GM20000 (cell line): ENCODE data around the gene UBAP1.

ENCODE experiments used
- DNase-seq: peaks from one replicate; pipeline ENCODE4 v3.0.0; 2012; ENCODE audit warnings: low spot score
- TF ChIP-seq, protein P1 (sequence below): IDR thresholded peaks from 2 replicates; pipeline ENCODE4 v1.5.1; 2012; ENCODE audit warnings: mild to moderate bottlenecking, control low read depth; ENCODE audit errors: extremely low read depth, missing control alignments

The UBAP1 gene

DNA sequence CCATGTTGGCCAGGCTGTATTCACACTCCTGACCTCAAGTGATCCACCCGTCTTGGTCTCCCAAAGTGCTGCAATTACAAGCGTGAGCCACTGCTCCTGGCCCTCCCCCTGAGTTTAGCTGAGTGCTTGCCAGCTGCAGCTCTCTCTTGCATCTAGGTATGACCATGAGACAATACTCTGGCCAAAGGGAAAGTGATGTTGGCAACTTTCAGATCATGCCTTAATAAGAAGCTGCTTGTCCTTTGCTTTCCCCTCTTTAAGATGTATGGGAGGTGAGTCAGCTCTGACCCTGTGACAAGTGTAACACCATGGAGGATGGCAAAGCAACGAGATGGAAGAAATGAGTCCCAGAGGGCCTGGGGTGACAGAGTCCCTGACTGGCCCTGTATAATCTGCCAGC lies 33.7 kb upstream of the UBAP1 start:
- DNase-seq: no peak
- TF ChIP-seq, protein P1, sequence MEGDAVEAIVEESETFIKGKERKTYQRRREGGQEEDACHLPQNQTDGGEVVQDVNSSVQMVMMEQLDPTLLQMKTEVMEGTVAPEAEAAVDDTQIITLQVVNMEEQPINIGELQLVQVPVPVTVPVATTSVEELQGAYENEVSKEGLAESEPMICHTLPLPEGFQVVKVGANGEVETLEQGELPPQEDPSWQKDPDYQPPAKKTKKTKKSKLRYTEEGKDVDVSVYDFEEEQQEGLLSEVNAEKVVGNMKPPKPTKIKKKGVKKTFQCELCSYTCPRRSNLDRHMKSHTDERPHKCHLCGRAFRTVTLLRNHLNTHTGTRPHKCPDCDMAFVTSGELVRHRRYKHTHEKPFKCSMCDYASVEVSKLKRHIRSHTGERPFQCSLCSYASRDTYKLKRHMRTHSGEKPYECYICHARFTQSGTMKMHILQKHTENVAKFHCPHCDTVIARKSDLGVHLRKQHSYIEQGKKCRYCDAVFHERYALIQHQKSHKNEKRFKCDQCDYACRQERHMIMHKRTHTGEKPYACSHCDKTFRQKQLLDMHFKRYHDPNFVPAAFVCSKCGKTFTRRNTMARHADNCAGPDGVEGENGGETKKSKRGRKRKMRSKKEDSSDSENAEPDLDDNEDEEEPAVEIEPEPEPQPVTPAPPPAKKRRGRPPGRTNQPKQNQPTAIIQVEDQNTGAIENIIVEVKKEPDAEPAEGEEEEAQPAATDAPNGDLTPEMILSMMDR: no peak

DNA sequence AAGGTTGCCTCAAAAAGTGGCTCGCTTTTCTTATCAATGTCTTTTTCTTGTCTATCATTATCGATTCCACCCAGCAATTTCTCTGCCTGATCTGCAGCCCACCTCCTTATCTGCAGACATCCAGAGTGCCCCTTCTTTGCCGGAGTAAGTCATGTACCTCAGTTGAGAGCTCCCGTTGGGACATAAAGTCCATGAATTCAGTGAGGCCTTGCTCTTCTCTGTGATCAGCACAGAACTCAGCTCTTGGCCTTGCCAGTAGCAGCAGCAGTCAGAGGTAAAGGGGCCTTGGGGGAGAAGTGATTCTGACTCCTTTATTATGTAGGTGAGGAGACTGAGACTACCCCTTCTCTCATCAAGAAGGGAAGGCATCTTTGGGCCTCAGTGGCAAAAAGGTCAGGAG lies 27.4 kb upstream of the UBAP1 start:
- no peak for DNase-seq
- TF ChIP-seq, protein P1: no peak

DNA sequence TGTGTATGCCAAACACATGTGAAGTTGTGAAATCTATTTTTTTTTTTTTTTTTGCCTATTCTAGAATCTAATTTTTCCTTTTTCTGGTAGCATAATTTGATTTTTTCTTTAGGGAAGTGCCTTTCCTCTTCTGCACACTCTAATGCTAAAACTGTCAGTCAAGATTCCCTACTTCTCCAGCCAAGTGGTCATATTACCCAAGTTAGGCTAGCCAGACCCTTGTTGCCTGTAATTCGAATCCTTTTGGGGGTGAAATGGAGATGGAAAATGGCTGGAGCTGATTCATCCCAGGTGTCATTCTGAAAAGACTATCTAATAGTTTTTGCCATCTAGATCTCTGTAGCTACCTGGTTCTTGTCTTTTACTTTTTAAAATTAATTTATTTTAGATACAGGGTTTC lies 24.8 kb upstream of the UBAP1 start:
- TF ChIP-seq, protein P1: no peak
- no peak for DNase-seq

DNA sequence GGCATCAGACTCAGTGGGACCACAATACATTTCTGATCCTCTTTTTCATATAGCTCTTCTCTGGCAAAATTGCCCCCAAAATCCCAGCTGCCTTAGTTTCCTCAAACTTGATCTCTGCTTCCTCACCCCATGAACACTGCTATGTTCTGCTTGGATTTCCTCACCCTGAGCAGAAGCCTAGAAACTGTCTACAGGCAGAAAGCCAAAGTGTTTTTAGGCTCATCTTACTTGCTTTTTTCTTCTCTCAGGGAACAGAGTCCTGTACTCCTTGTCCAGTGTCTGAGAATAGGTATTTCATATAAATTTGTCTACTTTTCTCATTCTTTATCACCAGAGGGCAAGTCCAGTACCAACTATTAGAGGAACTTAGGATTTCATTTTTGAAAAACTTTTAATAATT lies 21.5 kb upstream of the UBAP1 start:
- TF ChIP-seq, protein P1: no peak
- DNase-seq: no peak

GRCh38 chr9:34157898-34158297 lies 20.9 kb upstream of the UBAP1 start:
- TF ChIP-seq, protein P1: no peak
- no peak for DNase-seq

GRCh38 chr9:34158362-34158869 lies 20.4 kb upstream of the UBAP1 start:
- TF ChIP-seq, protein P1: no peak
- no peak for DNase-seq

DNA sequence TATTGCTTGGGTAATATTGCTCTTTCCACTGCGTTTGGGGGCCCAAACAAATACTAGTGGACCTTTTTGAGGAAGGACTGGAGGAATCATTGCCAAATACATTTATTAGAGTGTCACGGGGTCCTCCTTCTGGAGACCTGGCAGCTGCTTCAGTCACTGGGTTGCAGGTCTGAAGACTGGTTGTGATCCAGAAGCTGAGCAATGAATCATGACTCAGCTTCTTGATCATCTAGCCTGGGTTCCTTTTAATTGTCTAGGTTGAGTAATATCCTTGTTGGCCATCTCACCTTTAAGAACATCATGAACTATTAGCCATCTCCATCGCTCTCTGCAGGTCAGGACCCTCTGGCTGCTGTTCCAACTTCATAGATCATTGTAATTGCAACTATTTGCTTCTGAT lies 15.4 kb upstream of the UBAP1 start:
- TF ChIP-seq, protein P1: no peak
- no peak for DNase-seq

DNA sequence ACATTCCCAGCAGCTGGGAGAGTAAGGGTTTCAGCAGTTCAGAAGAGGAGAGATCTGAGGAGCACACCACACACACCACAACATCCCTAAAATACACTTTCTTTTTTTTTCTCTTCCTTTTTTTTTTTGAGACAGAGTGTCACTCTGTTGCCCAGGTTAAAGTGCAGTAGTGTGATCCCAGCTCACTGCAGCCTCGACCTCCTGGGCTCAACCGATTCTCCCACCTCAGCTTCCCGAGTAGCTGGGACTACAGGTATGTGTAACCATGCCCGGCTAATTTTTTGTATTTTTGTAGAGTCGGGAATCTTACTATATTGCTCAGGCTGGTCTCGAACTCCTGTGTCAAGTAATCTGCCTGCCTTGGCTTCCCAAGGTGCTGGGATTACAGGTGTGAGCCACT lies 9.7 kb upstream of the UBAP1 start:
- DNase-seq: no peak
- TF ChIP-seq, protein P1: no peak
